ENCODE data around the gene ECM1.

GRCh38 chr1:150466964-150467363, 40.9 kb upstream of the ECM1 start:
- TF ChIP-seq, protein P1, sequence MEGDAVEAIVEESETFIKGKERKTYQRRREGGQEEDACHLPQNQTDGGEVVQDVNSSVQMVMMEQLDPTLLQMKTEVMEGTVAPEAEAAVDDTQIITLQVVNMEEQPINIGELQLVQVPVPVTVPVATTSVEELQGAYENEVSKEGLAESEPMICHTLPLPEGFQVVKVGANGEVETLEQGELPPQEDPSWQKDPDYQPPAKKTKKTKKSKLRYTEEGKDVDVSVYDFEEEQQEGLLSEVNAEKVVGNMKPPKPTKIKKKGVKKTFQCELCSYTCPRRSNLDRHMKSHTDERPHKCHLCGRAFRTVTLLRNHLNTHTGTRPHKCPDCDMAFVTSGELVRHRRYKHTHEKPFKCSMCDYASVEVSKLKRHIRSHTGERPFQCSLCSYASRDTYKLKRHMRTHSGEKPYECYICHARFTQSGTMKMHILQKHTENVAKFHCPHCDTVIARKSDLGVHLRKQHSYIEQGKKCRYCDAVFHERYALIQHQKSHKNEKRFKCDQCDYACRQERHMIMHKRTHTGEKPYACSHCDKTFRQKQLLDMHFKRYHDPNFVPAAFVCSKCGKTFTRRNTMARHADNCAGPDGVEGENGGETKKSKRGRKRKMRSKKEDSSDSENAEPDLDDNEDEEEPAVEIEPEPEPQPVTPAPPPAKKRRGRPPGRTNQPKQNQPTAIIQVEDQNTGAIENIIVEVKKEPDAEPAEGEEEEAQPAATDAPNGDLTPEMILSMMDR (conservative IDR thresholded peaks at IDR 0.05 in 1 of 2, IDR thresholded peaks at IDR 0.05 in 1 of 2; ENCODE audit: low read depth in 1 of 2, low read length in 2 of 2), result no peak
- TF ChIP-seq EZH2 (IDR thresholded peaks at IDR 0.05; ENCODE audit: low read length, missing control alignments), result no peak
